ENCODE data around the gene NME3.
"Not testable (repeated sequence)": the region's sequence is repeated elsewhere in the genome, so short reads cannot be mapped to it uniquely, and the experiment has no call there.

Gene NME3

GRCh38 chr16:1747934-1748333 is 23.4 kb downstream of the NME3 start:
- DNase-seq (ENCODE audit: low read depth, low spot score): no peak

GRCh38 chr16:1746693-1747195 is 24.6 kb downstream of the NME3 start:
- peak; percentile 36 for DNase-seq (ENCODE audit: low read depth, low spot score)

- DNase-seq (ENCODE audit: low read depth, low spot score): peak; percentile 96
Observed at GRCh38 chr16:1745900-1746692, 25.2 kb downstream of the NME3 start.

- peak; percentile 92 for DNase-seq (ENCODE audit: low read depth, low spot score)
Observed at GRCh38 chr16:1745181-1745899, 26.0 kb downstream of the NME3 start.

GRCh38 chr16:1744338-1744840 is 27.0 kb downstream of the NME3 start:
- DNase-seq (ENCODE audit: low read depth, low spot score): no peak

- DNase-seq (ENCODE audit: low read depth, low spot score): no peak
Observed at GRCh38 chr16:1743376-1744337, 27.7 kb downstream of the NME3 start.

- no peak for DNase-seq (ENCODE audit: low read depth, low spot score)
Observed at GRCh38 chr16:1741553-1742165, 29.7 kb downstream of the NME3 start.

GRCh38 chr16:1740781-1741490 is 30.4 kb downstream of the NME3 start:
- DNase-seq (ENCODE audit: low read depth, low spot score): no peak

GRCh38 chr16:1740234-1740633 is 31.1 kb downstream of the NME3 start:
- DNase-seq (ENCODE audit: low read depth, low spot score): no peak

- DNase-seq (ENCODE audit: low read depth, low spot score): no peak
Observed at GRCh38 chr16:1734816-1735215, 36.5 kb downstream of the NME3 start.

GRCh38 chr16:1734123-1734522 is 37.2 kb downstream of the NME3 start:
- DNase-seq (ENCODE audit: low read depth, low spot score): no peak

- DNase-seq (ENCODE audit: low read depth, low spot score): not testable (repeated sequence)
Observed at GRCh38 chr16:1732551-1732987, 38.8 kb downstream of the NME3 start.

- DNase-seq (ENCODE audit: low read depth, low spot score): no peak
Observed at GRCh38 chr16:1732071-1732470, 39.3 kb downstream of the NME3 start.

- no peak for DNase-seq (ENCODE audit: low read depth, low spot score)
Observed at GRCh38 chr16:1731603-1732002, 39.7 kb downstream of the NME3 start.

- DNase-seq (ENCODE audit: low read depth, low spot score): no peak
Observed at GRCh38 chr16:1731073-1731472, 40.3 kb downstream of the NME3 start.

- no peak for DNase-seq (ENCODE audit: low read depth, low spot score)
Observed at GRCh38 chr16:1729445-1729844, 41.9 kb downstream of the NME3 start.

GRCh38 chr16:1729026-1729425 is 42.3 kb downstream of the NME3 start:
- DNase-seq (ENCODE audit: low read depth, low spot score): no peak

GRCh38 chr16:1727651-1728624 is 43.4 kb downstream of the NME3 start:
- no peak for DNase-seq (ENCODE audit: low read depth, low spot score)
